Measurements from ENCODE around the gene FHAD1.
"Not testable (repeated sequence)": the region's sequence is repeated elsewhere in the genome, so short reads cannot be mapped to it uniquely, and the experiment has no call there.

The FHAD1 gene

GRCh38 chr1:15427280-15427666, 180.2 kb downstream of the FHAD1 start:
- H2AFZ ChIP-seq (ENCODE audit: low read length), result no peak overlapping the region
- peak overlapping the region; percentile 70 for H3K18ac ChIP-seq (ENCODE audit: low read length)
- H3K27me3 ChIP-seq (ENCODE audit: control insufficient read depth in 3 of 3, insufficient read depth in 3 of 3, low read depth in 1 of 3, low read length in 3 of 3), result no peaks in the 10 kb centered on the region
- WGBS, 2 donors (ENCODE audit: extremely low coverage in 2 of 2, insufficient read length in 2 of 2, insufficient replicate concordance in 1 of 2), result no CpG with 5 or more reads among the region's 6 CpGs
- peak overlapping the region; percentile 46 for H2BK15ac ChIP-seq (ENCODE audit: low read length)
- H4K91ac ChIP-seq (ENCODE audit: low read depth, low read length, poor library complexity), result no peak overlapping the region
- peak overlapping the region; percentile 67 for H3K23ac ChIP-seq (ENCODE audit: low read depth, low read length, poor library complexity)
- no peak for DNase-seq (ENCODE audit: low spot score)
- H3K4me3 ChIP-seq (ENCODE audit: low read length in 2 of 2), result no peak overlapping the region
- peak overlapping the region; percentile 70 for H2BK5ac ChIP-seq (ENCODE audit: low read length)
- H2AK5ac ChIP-seq (ENCODE audit: low read depth, low read length), result no peak overlapping the region
- peak overlapping the region; percentile 30 for H3K9ac ChIP-seq (ENCODE audit: low read depth, low read length, poor library complexity)
- H2BK120ac ChIP-seq (ENCODE audit: low read depth, low read length), result no peak overlapping the region
- peaks cover 3 to 6% of the 10 kb centered on the region in 2 donors for H3K4me1 ChIP-seq (ENCODE audit: control insufficient read depth in 2 of 2, insufficient read depth in 1 of 2, low read depth in 1 of 2, low read length in 2 of 2)
- H2BK12ac ChIP-seq (ENCODE audit: low read length), result no peak overlapping the region
- no peak overlapping the region for H3K4me2 ChIP-seq (ENCODE audit: insufficient read depth, low read length, poor library complexity, severe bottlenecking)
- no peaks in the 10 kb centered on the region for H3K9me3 ChIP-seq (replicated peaks in 1 of 2; ENCODE audit: control insufficient read depth in 2 of 2, insufficient read depth in 1 of 2, low read depth in 1 of 2, low read length in 2 of 2)
- H3K4ac ChIP-seq (ENCODE audit: low read length), result no peak overlapping the region
- no peak overlapping the region for H4K8ac ChIP-seq (ENCODE audit: low read depth, low read length)
- H3K27ac ChIP-seq (replicated peaks; ENCODE audit: low read length), result no peak overlapping the region
- H3K14ac ChIP-seq (ENCODE audit: low read length), result no peak overlapping the region
- H3K36me3 ChIP-seq (replicated peaks in 1 of 2; ENCODE audit: control insufficient read depth in 2 of 2, insufficient read depth in 2 of 2, low read length in 2 of 2), result no peaks in the 10 kb centered on the region
- H3K79me1 ChIP-seq (ENCODE audit: low read depth, low read length), result no peaks in the 10 kb centered on the region

DNA sequence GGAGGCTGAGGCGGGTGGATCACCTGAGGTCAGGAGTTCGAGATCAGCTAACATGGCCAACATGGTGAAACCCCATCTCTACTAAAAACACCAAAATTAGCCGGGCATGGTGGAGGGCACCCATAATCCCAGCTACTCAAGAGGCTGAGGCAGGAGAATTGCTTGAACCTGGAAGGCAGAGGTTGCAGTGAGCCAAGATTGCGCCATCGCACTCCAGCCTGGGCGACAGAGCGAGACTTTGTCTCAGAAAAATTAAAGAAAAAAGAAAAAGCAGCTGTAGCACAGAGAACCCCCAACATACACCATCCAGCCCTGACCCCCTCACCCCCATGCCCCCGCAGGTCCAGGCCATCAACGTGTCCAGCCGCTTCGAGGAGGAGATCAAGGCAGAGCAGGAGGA, 181.2 kb downstream of the FHAD1 start:
- not testable (repeated sequence) for H3K9ac ChIP-seq (ENCODE audit: low read depth, low read length, poor library complexity); H3K18ac ChIP-seq (ENCODE audit: low read length); H3K4ac ChIP-seq (ENCODE audit: low read length); H2AK5ac ChIP-seq (ENCODE audit: low read depth, low read length); H3K36me3 ChIP-seq (replicated peaks in 1 of 2; ENCODE audit: control insufficient read depth in 2 of 2, insufficient read depth in 2 of 2, low read length in 2 of 2); H3K4me1 ChIP-seq (ENCODE audit: control insufficient read depth in 2 of 2, insufficient read depth in 1 of 2, low read depth in 1 of 2, low read length in 2 of 2); H3K4me3 ChIP-seq (ENCODE audit: low read length in 2 of 2); H4K8ac ChIP-seq (ENCODE audit: low read depth, low read length); H3K27ac ChIP-seq (replicated peaks; ENCODE audit: low read length); DNase-seq (ENCODE audit: low spot score); H3K9me3 ChIP-seq (replicated peaks in 1 of 2; ENCODE audit: control insufficient read depth in 2 of 2, insufficient read depth in 1 of 2, low read depth in 1 of 2, low read length in 2 of 2); H3K14ac ChIP-seq (ENCODE audit: low read length); H3K79me1 ChIP-seq (ENCODE audit: low read depth, low read length); H2BK12ac ChIP-seq (ENCODE audit: low read length); H3K23ac ChIP-seq (ENCODE audit: low read depth, low read length, poor library complexity); H4K91ac ChIP-seq (ENCODE audit: low read depth, low read length, poor library complexity); H2BK120ac ChIP-seq (ENCODE audit: low read depth, low read length); H3K4me2 ChIP-seq (ENCODE audit: insufficient read depth, low read length, poor library complexity, severe bottlenecking); H3K27me3 ChIP-seq (ENCODE audit: control insufficient read depth in 3 of 3, insufficient read depth in 3 of 3, low read depth in 1 of 3, low read length in 3 of 3); H2BK15ac ChIP-seq (ENCODE audit: low read length); H2AFZ ChIP-seq (ENCODE audit: low read length)
- WGBS, 2 donors (ENCODE audit: extremely low coverage in 2 of 2, insufficient read length in 2 of 2, insufficient replicate concordance in 1 of 2), result no CpG with 5 or more reads among the region's 11 CpGs
- H2BK5ac ChIP-seq (ENCODE audit: low read length), result peak overlapping the region; percentile 70

- no peaks in the 10 kb centered on the region for H3K79me1 ChIP-seq (ENCODE audit: low read depth, low read length)
- no CpG with 5 or more reads among the region's 18 CpGs for WGBS, 2 donors (ENCODE audit: extremely low coverage in 2 of 2, insufficient read length in 2 of 2, insufficient replicate concordance in 1 of 2)
- no peak overlapping the region for H4K91ac ChIP-seq (ENCODE audit: low read depth, low read length, poor library complexity)
- no peak overlapping the region for H3K4me2 ChIP-seq (ENCODE audit: insufficient read depth, low read length, poor library complexity, severe bottlenecking)
- H2BK12ac ChIP-seq (ENCODE audit: low read length), result no peak overlapping the region
- no peak overlapping the region for H3K4me3 ChIP-seq (ENCODE audit: low read length in 2 of 2)
- H4K8ac ChIP-seq (ENCODE audit: low read depth, low read length), result no peak overlapping the region
- no peak overlapping the region for H3K14ac ChIP-seq (ENCODE audit: low read length)
- no peaks in the 10 kb centered on the region for H3K36me3 ChIP-seq (replicated peaks in 1 of 2; ENCODE audit: control insufficient read depth in 2 of 2, insufficient read depth in 2 of 2, low read length in 2 of 2)
- no peak for DNase-seq (ENCODE audit: low spot score)
- no peak overlapping the region for H3K9ac ChIP-seq (ENCODE audit: low read depth, low read length, poor library complexity)
- H2BK120ac ChIP-seq (ENCODE audit: low read depth, low read length), result no peak overlapping the region
- no peak overlapping the region for H2BK15ac ChIP-seq (ENCODE audit: low read length)
- H3K27ac ChIP-seq (replicated peaks; ENCODE audit: low read length), result no peak overlapping the region
- H3K9me3 ChIP-seq (replicated peaks in 1 of 2; ENCODE audit: control insufficient read depth in 2 of 2, insufficient read depth in 1 of 2, low read depth in 1 of 2, low read length in 2 of 2), result no peaks in the 10 kb centered on the region
- H3K18ac ChIP-seq (ENCODE audit: low read length), result peak overlapping the region; percentile 50
- no peak overlapping the region for H3K23ac ChIP-seq (ENCODE audit: low read depth, low read length, poor library complexity)
- H3K27me3 ChIP-seq (ENCODE audit: control insufficient read depth in 3 of 3, insufficient read depth in 3 of 3, low read depth in 1 of 3, low read length in 3 of 3), result no peaks in the 10 kb centered on the region
- no peak overlapping the region for H3K4ac ChIP-seq (ENCODE audit: low read length)
- H2AFZ ChIP-seq (ENCODE audit: low read length), result no peak overlapping the region
- H2BK5ac ChIP-seq (ENCODE audit: low read length), result no peak overlapping the region
- peaks cover 3 to 6% of the 10 kb centered on the region in 2 donors for H3K4me1 ChIP-seq (ENCODE audit: control insufficient read depth in 2 of 2, insufficient read depth in 1 of 2, low read depth in 1 of 2, low read length in 2 of 2)
- peak overlapping the region; percentile 1 for H2AK5ac ChIP-seq (ENCODE audit: low read depth, low read length)
Observed at GRCh38 chr1:15428815-15429435, 181.9 kb downstream of the FHAD1 start.

- H2AFZ ChIP-seq (ENCODE audit: low read length), result no peak overlapping the region
- H3K23ac ChIP-seq (ENCODE audit: low read depth, low read length, poor library complexity), result no peak overlapping the region
- H3K27ac ChIP-seq (replicated peaks; ENCODE audit: low read length), result no peak overlapping the region
- no peak overlapping the region for H3K4me2 ChIP-seq (ENCODE audit: insufficient read depth, low read length, poor library complexity, severe bottlenecking)
- H3K18ac ChIP-seq (ENCODE audit: low read length), result no peak overlapping the region
- no peak overlapping the region for H3K4me3 ChIP-seq (ENCODE audit: low read length in 2 of 2)
- no peak overlapping the region for H3K9ac ChIP-seq (ENCODE audit: low read depth, low read length, poor library complexity)
- no peak overlapping the region for H2BK5ac ChIP-seq (ENCODE audit: low read length)
- H4K8ac ChIP-seq (ENCODE audit: low read depth, low read length), result no peak overlapping the region
- no peak overlapping the region for H2BK15ac ChIP-seq (ENCODE audit: low read length)
- no peak overlapping the region for H3K4ac ChIP-seq (ENCODE audit: low read length)
- DNase-seq (ENCODE audit: low spot score), result no peak
- no peaks in the 10 kb centered on the region for H3K79me1 ChIP-seq (ENCODE audit: low read depth, low read length)
- H3K9me3 ChIP-seq (replicated peaks in 1 of 2; ENCODE audit: control insufficient read depth in 2 of 2, insufficient read depth in 1 of 2, low read depth in 1 of 2, low read length in 2 of 2), result no peaks in the 10 kb centered on the region
- no peaks in the 10 kb centered on the region for H3K27me3 ChIP-seq (ENCODE audit: control insufficient read depth in 3 of 3, insufficient read depth in 3 of 3, low read depth in 1 of 3, low read length in 3 of 3)
- H3K4me1 ChIP-seq (ENCODE audit: control insufficient read depth in 2 of 2, insufficient read depth in 1 of 2, low read depth in 1 of 2, low read length in 2 of 2), result peaks cover 3 to 6% of the 10 kb centered on the region in 2 donors
- no peak overlapping the region for H3K14ac ChIP-seq (ENCODE audit: low read length)
- H3K36me3 ChIP-seq (replicated peaks in 1 of 2; ENCODE audit: control insufficient read depth in 2 of 2, insufficient read depth in 2 of 2, low read length in 2 of 2), result no peaks in the 10 kb centered on the region
- H4K91ac ChIP-seq (ENCODE audit: low read depth, low read length, poor library complexity), result no peak overlapping the region
- WGBS, 2 donors (ENCODE audit: extremely low coverage in 2 of 2, insufficient read length in 2 of 2, insufficient replicate concordance in 1 of 2), result no CpG with 5 or more reads among the region's 19 CpGs
- H2BK120ac ChIP-seq (ENCODE audit: low read depth, low read length), result no peak overlapping the region
- H2AK5ac ChIP-seq (ENCODE audit: low read depth, low read length), result peak overlapping the region; percentile 1
- H2BK12ac ChIP-seq (ENCODE audit: low read length), result no peak overlapping the region
Observed at GRCh38 chr1:15429701-15430149, 182.7 kb downstream of the FHAD1 start.
